ENCODE measurements around the gene CNTNAP2.

- TF ChIP-seq CTCF (IDR thresholded peaks at IDR 0.05) = no peak
- no peak for TF ChIP-seq POLR2A (IDR thresholded peaks at IDR 0.05)
These were observed 510.3 kb downstream of the CNTNAP2 start for GRCh38 chr7:146626912-146627311.
